ENCODE measurements around the gene C6orf118. TPM values are rescaled to one million over a fixed set of nuclear protein-coding genes. Genes with fewer than 3 reads are reported as not detected.

Gene C6orf118
- total and polyA plus RNA-seq, 2 of the 8 experiments (the other 6 are each of a cell fraction or from before 2014, with no cell fraction given), result 0.35 to 0.58 TPM

DNA sequence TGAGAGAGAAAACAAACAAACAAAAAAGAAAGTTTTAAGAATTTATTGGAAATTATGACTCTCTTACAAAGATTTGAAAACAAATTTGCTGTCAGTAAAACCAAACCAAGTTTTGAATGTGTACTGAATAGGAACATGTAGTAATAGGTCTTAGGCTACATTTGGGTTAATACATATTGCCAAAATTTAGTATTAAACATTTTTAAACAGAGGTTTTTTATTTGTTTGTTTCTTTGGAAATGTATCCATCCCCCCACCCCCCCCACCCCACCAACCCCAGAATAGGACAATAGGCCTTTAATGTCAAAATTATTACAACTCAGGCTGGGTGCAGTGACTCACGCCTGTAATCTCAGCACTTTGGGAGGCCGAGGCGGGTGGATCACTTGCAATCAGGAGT lies 2.5 kb downstream of the C6orf118 start:
- Histone ChIP-seq H3K4me2 (ENCODE audit: insufficient read depth in 1 of 2, low read depth in 2 of 2, low read length in 2 of 2) (no peak overlapping the region), H3K9me3 (ENCODE audit: insufficient read depth in 2 of 2, low read depth in 1 of 2, low read length in 1 of 2) (no peaks in the 10 kb centered on the region), H4K91ac (replicated peaks; ENCODE audit: insufficient read length, low read length) (no peak overlapping the region), H3K23ac (ENCODE audit: insufficient read length) (no peak overlapping the region), H3K4me1 (replicated peaks in 1 of 4; ENCODE audit: control insufficient read depth in 3 of 4, insufficient read depth in 4 of 4, low read length in 3 of 4) (no peaks in the 10 kb centered on the region), H2BK20ac (ENCODE audit: low read length) (no peak overlapping the region), H3K18ac (ENCODE audit: extremely low read depth, low read length) (no peak overlapping the region), H3K27ac (ENCODE audit: low read depth, low read length) (no peak overlapping the region), H3K14ac (ENCODE audit: insufficient read length) (no peak overlapping the region), H2AFZ (ENCODE audit: low read length) (no peak overlapping the region), H3K79me1 (ENCODE audit: low read depth, low read length) (no peaks in the 10 kb centered on the region), H3K56ac (replicated peaks; ENCODE audit: insufficient read length, low read depth, low read length) (no peak overlapping the region), H2BK12ac (ENCODE audit: low read depth, low read length) (no peak overlapping the region), H3K4me3 (ENCODE audit: extremely low read depth in 1 of 4, insufficient read depth in 2 of 4, low read depth in 3 of 4, low read length in 4 of 4) (no peak overlapping the region), H4K8ac (ENCODE audit: extremely low read depth, insufficient read depth, low read length) (no peak overlapping the region), H4K5ac (ENCODE audit: insufficient read length, low read depth, low read length) (no peak overlapping the region), H2BK5ac (ENCODE audit: low read depth, low read length) (no peak overlapping the region), H2BK120ac (replicated peaks; ENCODE audit: low read depth, low read length) (no peak overlapping the region), H3K27me3 (replicated peaks in 1 of 4; ENCODE audit: control insufficient read depth in 3 of 4, extremely low read depth in 1 of 4, insufficient read depth in 3 of 4, low read length in 3 of 4) (peaks cover 5 to 19% (median 11%) of the 10 kb centered on the region in 4 experiments), H3K36me3 (ENCODE audit: control insufficient read depth in 2 of 4, insufficient read depth in 4 of 4, low read length in 3 of 4) (no peaks in the 10 kb centered on the region), H3K9ac (replicated peaks in 1 of 4; ENCODE audit: extremely low read depth in 1 of 4, low read depth in 3 of 4, low read length in 3 of 4) (no peak overlapping the region), H4K20me1 (replicated peaks in 1 of 2; ENCODE audit: control insufficient read depth in 1 of 2, insufficient read depth in 2 of 2, low read length in 2 of 2) (no peaks in the 10 kb centered on the region), H3K4ac (replicated peaks; ENCODE audit: insufficient read length, low read depth, low read length) (no peak overlapping the region), H2AK5ac (ENCODE audit: low read depth, low read length) (no peak overlapping the region), H2BK15ac (ENCODE audit: low read length) (no peak overlapping the region), H3K79me2 (ENCODE audit: control insufficient read depth in 1 of 2, insufficient read depth in 2 of 2, low read length in 2 of 2) (no peaks in the 10 kb centered on the region), H3K23me2 (ENCODE audit: low read depth, low read length) (0 out of 2 replicates have a peak, but pooled peaks cover 5% of the 10 kb centered on the region)
- TF ChIP-seq POU5F1 (IDR thresholded peaks at IDR 0.05; ENCODE audit: low read depth, low read length), result no peak
- no peak for TF ChIP-seq SRF (IDR thresholded peaks at IDR 0.05; ENCODE audit: low read depth, low read length)
- TF ChIP-seq EP300 (IDR thresholded peaks at IDR 0.05; ENCODE audit: borderline replicate concordance in 1 of 2, low read depth in 2 of 2, low read length in 2 of 2), result no peak
- TF ChIP-seq CBX8 (IDR thresholded peaks at IDR 0.05; ENCODE audit: borderline replicate concordance, low read depth, low read length), result no peak
- TF ChIP-seq RAD21 (IDR thresholded peaks at IDR 0.05 in 1 of 2, conservative IDR thresholded peaks at IDR 0.05 in 1 of 2; ENCODE audit: low read depth in 2 of 2, low read length in 2 of 2), result no peak
- no peak for TF ChIP-seq TAF7 (optimal IDR thresholded peaks at IDR 0.05; ENCODE audit: borderline replicate concordance, low read depth, low read length)
- no peak for TF ChIP-seq BCL11A (IDR thresholded peaks at IDR 0.05; ENCODE audit: low read depth in 2 of 2, low read length in 2 of 2)
- no peak for TF ChIP-seq FOSL1 (IDR thresholded peaks at IDR 0.05; ENCODE audit: insufficient read depth, low read depth, low read length)
- TF ChIP-seq RFX5 (IDR thresholded peaks at IDR 0.05; ENCODE audit: borderline replicate concordance, low read depth, low read length), result no peak
- no peak for TF ChIP-seq HDAC6 (IDR thresholded peaks at IDR 0.05; ENCODE audit: low read depth, low read length)
- no peak for TF ChIP-seq YY1 (IDR thresholded peaks at IDR 0.05; ENCODE audit: low read depth, low read length)
- TF ChIP-seq GABPA (IDR thresholded peaks at IDR 0.05; ENCODE audit: borderline replicate concordance, insufficient read depth, low read length), result no peak
- TF ChIP-seq RBBP5 (IDR thresholded peaks at IDR 0.05; ENCODE audit: borderline replicate concordance, low read depth, low read length), result no peak
- TF ChIP-seq BRCA1 (IDR thresholded peaks at IDR 0.05; ENCODE audit: low read depth, low read length), result no peak
- CTCF ChIA-PET (ENCODE audit: partially characterized antibody), result no interaction called here
- no peak for FAIRE-seq
- no peak for DNase-seq (ENCODE audit: low read depth in 1 of 2, low spot score in 2 of 2)
- POLR2A ChIA-PET (ENCODE audit: partially characterized antibody), result no interaction called here
- 98% methylated on average over 3 of the region's 3 CpGs; no CpG with 5 or more reads in 1 of the 2 experiments for WGBS, 2 experiments (ENCODE audit: extremely low coverage in 1 of 2, insufficient coverage in 1 of 2, insufficient read length in 1 of 2, insufficient replicate concordance in 2 of 2, low coverage in 1 of 2, low lambda C conversion rate in 2 of 2, missing lambda C conversion rate in 1 of 2)
